Activated T-helper 1 cell treated with anti-CD3 and anti-CD28 coated beads, Interleukin-12 subunit alpha, Interleukin-12 subunit beta, Interleukin-2, Interleukin-4 antibody, amounts not matched to agents 30 ng/mL and 10 ng/mL and 1 ng/mL, durations not matched to agents 14 hours and 24 hours and 36 hours (primary cell): ENCODE data around the gene TNS1. TPM values are rescaled to one million over a fixed set of nuclear protein-coding genes. Genes with fewer than 3 reads are reported as not detected.
"Not testable (repeated sequence)": the region's sequence is repeated elsewhere in the genome, so short reads cannot be mapped to it uniquely, and the experiment has no call there.

Experiments used
- DNase-seq: peaks from one replicate; pipeline ENCODE4 v3.0.0; 2021; ENCODE audit warnings: low spot score
- H3K27ac Mint-ChIP-seq: one replicate; pipeline ENCODE4 v1.8.0; 2021; ENCODE audit warnings: mild to moderate bottlenecking, mixed read lengths
- H3K27me3 Mint-ChIP-seq: one replicate; pipeline ENCODE4 v1.8.0; 2022; ENCODE audit warnings: mild to moderate bottlenecking, moderate library complexity, mixed read lengths; ENCODE audit not compliant: insufficient read depth
- H3K36me3 Mint-ChIP-seq: one replicate; pipeline ENCODE4 v1.8.0; 2021; ENCODE audit warnings: low read depth, mixed read lengths
- H3K4me1 Mint-ChIP-seq: one replicate; pipeline ENCODE4 v1.8.0; 2021; ENCODE audit warnings: low read depth, mixed read lengths
- H3K4me3 Mint-ChIP-seq: one replicate; pipeline ENCODE4 v1.8.0; 2021; ENCODE audit warnings: mild to moderate bottlenecking, moderate library complexity, mixed read lengths
- H3K9me3 Mint-ChIP-seq: one replicate; pipeline ENCODE4 v1.8.0; 2021; ENCODE audit warnings: mixed read lengths
- intact Hi-C: fragments of 100-400 bp; cut with micrococcal nuclease; formaldehyde crosslinking; loops from one replicate; pipeline ENCODE4 v1.15.1; 2024
- total RNA-seq: library from RNA; stranded (reverse); gene quantifications from 2 replicates; pipeline ENCODE4 v1.2.3, GENCODE V29; 2022

Gene TNS1
- total RNA-seq, 1 donor from 2014 or later = 0.41 TPM

DNA sequence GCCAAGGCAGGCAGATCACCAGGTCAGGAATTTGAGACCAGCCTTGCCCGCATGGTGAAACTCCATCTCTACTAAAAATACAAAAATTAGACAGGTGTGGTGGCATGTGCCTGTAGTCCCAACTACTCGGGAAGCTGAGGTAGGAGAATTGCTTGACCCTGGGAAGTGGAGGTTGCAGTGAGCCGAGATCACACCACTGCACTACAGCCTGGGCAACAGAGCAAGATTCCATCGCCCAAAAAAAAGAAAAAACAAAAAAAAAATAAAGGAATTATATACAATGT is 16.0 kb upstream of the TNS1 start:
- H3K4me1 Mint-ChIP-seq, H3K9me3 Mint-ChIP-seq, H3K4me3 Mint-ChIP-seq, H3K27me3 Mint-ChIP-seq, intact Hi-C loops, H3K27ac Mint-ChIP-seq, DNase-seq, H3K36me3 Mint-ChIP-seq: not testable (repeated sequence)

DNA sequence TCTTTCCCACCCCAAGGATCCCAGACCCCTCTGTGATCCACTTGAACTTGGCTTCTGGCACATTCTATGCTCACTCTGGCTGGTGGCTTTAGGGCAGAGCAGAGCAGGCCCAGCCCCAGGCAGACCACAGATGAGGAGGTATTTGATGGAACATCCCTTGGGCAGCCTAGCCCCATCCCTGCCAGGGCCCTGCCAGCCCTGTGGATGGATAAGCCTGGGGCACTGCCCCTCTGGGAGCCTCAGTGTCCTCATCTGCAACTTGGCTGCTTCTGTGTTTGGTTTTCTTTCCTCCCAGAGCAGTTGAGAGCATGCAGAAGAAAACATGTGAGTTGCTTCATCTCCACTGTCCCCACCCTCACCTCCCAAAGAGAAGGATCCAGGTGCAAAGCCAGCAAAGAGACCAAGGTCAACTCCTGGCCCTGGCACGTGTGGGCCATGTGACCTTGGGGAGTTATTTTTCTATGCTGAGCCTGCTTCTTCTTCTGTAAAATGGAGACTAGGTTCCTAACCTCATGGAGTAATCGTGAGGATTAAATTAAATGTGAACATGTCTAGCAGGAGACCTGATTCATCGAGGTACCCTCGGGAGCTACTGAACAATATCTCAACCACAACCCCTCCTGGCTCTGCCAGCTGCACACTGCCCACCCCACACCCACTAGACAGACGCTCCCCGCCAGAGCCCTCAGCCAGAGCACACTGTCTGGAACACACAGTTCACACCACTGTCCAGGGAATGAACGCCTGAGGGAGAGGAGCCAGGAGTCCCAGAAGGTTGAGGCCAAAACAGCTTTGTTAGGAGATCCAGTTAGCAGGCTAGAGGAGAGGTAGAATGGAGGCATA is 14.6 kb upstream of the TNS1 start:
- Mint-ChIP-seq H3K27ac (no peak overlapping the region), H3K27me3 (peaks cover 12% of the 10 kb centered on the region), H3K9me3 (no peaks in the 10 kb centered on the region), H3K4me1 (no peaks in the 10 kb centered on the region), H3K36me3 (no peaks in the 10 kb centered on the region), H3K4me3 (no peak overlapping the region)
- intact Hi-C loops = no loop called here
- DNase-seq = no peak

DNA sequence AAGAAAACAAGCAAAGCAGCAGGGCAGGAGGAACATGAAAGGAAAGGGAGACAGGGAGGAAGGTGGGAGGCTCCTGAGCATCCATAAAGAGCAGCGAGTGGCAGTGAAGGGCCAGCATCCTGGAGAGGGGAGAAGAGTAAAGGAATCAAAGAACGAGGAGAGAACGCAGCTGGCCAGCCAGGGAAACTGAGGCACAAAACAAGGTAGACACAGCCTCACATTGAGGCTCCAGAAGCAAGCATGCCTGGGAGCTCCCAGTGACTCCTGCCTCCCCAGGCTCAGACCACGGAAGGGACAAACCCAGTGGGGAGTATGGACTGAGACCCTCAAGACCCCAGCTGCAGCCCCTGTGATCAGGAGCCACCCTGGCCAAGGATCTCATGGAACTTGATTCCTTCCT is 14.0 kb upstream of the TNS1 start:
- no peak overlapping the region for H3K4me3 Mint-ChIP-seq
- no peaks in the 10 kb centered on the region for H3K36me3 Mint-ChIP-seq
- no peak for DNase-seq
- H3K27ac Mint-ChIP-seq = no peak overlapping the region
- no peaks in the 10 kb centered on the region for H3K9me3 Mint-ChIP-seq
- intact Hi-C loops = no loop called here
- no peaks in the 10 kb centered on the region for H3K4me1 Mint-ChIP-seq
- peaks cover 16% of the 10 kb centered on the region for H3K27me3 Mint-ChIP-seq

DNA sequence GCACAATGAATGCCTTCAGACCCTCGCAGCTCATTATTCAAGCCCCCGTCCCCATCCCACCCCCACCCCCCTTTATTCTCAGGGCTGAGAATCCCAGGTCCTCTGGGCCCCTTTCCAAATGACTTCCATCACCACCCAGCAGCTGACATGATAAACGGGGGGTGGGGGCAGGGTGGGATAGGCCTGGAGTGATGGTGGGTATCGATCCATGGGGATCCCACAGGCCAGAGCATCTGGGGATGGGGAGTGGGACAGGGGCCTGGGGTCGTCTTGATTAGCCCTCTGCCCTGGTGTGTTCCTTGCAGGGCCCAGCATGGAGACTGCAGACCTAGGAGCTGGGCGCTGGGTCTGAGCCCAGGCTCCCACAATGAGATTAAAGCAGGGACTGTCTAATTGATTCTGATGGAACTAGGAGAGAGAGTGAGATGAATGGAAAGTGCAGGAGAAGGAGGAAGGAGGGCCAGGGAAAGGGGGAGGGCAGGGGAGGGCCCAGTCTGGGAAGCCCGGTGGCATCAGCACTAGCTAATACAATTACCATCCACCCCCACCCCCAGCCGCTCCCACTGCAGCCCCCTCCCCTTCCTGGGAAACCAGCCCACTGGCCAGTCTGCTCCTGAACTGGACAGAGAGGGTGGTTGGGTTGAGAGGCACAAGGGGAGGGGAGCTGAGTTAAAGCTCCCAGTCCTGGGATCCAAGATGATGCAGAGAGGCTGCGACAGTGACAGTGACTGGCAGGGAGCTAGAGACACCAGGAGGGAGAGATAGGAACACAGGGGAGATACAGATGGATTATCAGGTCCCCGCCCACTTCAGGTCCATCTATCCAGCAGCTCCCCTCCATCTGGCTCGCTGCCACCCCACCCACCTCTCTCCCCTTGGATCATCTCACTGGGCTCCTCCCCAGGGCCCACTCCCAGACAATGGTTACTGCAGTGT is 13.1 kb upstream of the TNS1 start:
- no peak overlapping the region for H3K27ac Mint-ChIP-seq
- intact Hi-C loops = no loop called here

DNA sequence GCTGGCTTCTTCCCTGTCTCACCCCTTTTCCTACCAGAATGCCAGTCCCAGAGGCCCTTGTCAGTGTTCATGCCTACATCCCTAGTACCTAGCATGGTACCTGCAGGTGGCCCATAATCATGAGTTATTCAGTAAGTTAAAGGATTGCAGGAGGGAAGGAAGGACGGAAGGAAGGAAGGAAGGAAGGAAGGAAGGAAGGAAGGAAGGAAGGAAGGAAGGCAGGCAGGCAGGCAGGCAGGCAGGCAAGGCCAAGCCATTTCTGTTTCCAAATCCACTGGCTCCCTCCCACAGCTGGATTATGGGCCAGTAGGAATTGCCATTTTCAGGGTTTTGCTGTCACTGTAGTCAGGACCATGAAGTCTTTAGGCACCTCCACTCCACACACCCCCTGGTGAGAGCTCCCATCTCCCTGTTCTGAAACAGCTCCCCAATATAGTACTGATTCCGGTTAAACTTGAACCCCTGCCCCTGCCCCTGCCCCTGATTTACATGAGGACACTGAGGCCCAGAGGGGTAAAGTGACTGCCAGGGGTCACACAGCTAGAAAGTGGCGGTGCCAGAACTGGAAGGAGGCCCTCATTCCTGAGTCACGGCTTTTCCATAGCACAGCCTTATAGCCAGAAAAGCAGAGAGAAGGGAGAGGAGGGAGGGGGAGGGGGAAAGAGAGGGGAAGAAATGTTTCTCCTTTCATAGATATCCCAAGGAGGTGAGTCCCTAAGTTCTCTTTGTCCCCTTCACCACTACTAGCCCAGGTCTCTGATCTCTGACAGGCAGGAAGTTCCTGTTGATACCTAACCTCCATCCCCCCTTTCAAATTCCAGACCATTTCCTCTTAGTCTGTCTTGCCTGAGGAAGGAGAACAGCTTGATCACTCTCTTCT is 12.2 kb upstream of the TNS1 start:
- no peaks in the 10 kb centered on the region for H3K9me3 Mint-ChIP-seq
- H3K36me3 Mint-ChIP-seq = no peaks in the 10 kb centered on the region
- intact Hi-C loops = no loop called here
- no peak for DNase-seq
- no peak overlapping the region for H3K27ac Mint-ChIP-seq
- H3K4me1 Mint-ChIP-seq = no peaks in the 10 kb centered on the region
- H3K27me3 Mint-ChIP-seq = peaks cover 26% of the 10 kb centered on the region
- H3K4me3 Mint-ChIP-seq = no peak overlapping the region

More for the DNA sequence above, 13.1 kb upstream of the TNS1 start:
- no peaks in the 10 kb centered on the region for H3K4me1 Mint-ChIP-seq
- H3K27me3 Mint-ChIP-seq = peaks cover 23% of the 10 kb centered on the region
- no peaks in the 10 kb centered on the region for H3K9me3 Mint-ChIP-seq
- no peak for DNase-seq
- no peaks in the 10 kb centered on the region for H3K36me3 Mint-ChIP-seq
- H3K4me3 Mint-ChIP-seq = no peak overlapping the region

DNA sequence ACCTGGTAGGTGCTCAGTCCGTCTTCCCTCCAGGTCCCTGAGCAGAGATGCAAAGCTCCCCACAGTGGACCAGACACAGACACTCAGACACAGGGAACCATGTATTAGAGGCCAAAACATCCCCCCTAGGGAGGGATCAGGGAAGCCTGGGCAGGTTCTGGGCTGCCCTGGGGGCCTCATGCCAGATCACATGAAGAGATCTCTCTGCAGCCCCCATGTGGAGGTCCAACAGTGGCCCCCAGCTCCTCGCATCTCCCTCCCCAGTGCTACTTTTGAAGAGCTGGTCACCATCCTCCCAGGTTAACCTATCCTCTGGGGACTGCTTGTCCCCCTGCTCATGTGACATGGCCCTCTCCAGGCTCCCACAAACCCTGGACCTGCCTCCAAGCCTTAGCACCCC is 10.5 kb upstream of the TNS1 start:
- H3K4me1 Mint-ChIP-seq = no peaks in the 10 kb centered on the region
- intact Hi-C loops = no loop called here
- H3K27me3 Mint-ChIP-seq = peaks cover 32% of the 10 kb centered on the region
- DNase-seq = no peak
- no peak overlapping the region for H3K4me3 Mint-ChIP-seq
- H3K27ac Mint-ChIP-seq = no peak overlapping the region
- no peaks in the 10 kb centered on the region for H3K36me3 Mint-ChIP-seq
- H3K9me3 Mint-ChIP-seq = no peaks in the 10 kb centered on the region

DNA sequence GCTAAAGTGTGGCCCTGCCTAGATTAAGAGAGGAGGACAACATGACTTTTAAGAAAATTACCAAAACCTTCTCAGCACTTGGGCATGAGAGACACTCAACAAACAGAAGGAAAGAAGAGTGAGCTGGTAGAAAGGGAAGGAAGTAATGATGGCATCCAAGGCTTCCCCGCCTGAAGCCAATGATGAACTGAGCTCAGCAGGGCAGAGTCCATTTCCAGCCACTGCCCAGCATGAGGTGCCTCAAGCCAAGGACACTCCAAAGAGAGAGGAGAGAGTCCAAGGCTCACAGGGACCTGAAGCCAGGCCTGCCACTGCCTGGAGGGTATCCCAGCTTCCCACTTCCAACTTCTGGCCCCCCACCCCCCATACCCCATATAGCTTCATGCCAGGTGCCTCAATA is 9.5 kb upstream of the TNS1 start:
- H3K4me1 Mint-ChIP-seq = no peaks in the 10 kb centered on the region
- no peaks in the 10 kb centered on the region for H3K9me3 Mint-ChIP-seq
- H3K36me3 Mint-ChIP-seq = no peaks in the 10 kb centered on the region
- DNase-seq = no peak
- H3K27ac Mint-ChIP-seq = no peak overlapping the region
- intact Hi-C loops = no loop called here
- no peak overlapping the region for H3K4me3 Mint-ChIP-seq
- H3K27me3 Mint-ChIP-seq = peaks cover 35% of the 10 kb centered on the region

DNA sequence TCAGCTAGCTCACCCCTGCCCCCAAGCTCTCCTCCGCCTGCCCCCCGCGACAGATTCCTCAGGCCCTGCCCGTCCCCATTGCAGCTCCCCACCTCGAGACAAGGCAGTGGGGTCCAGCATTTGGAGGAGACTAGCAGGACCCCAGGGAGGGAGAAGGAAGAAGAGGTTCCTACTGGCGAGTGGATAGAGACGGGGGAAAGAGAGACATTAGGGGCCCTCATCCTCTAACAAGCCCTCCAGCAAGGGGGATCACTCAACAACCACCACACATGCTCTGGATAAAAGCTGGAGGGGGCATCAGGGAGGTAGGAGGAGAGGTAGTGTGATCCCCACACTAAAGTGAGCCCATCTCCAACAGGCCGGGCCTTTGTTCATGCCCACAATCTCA is 8.9 kb upstream of the TNS1 start:
- intact Hi-C loops = no loop called here
- peaks cover 35% of the 10 kb centered on the region for H3K27me3 Mint-ChIP-seq
- no peak overlapping the region for H3K4me3 Mint-ChIP-seq
- no peak overlapping the region for H3K27ac Mint-ChIP-seq
- no peaks in the 10 kb centered on the region for H3K36me3 Mint-ChIP-seq
- H3K9me3 Mint-ChIP-seq = no peaks in the 10 kb centered on the region
- no peaks in the 10 kb centered on the region for H3K4me1 Mint-ChIP-seq
- DNase-seq = no peak

DNA sequence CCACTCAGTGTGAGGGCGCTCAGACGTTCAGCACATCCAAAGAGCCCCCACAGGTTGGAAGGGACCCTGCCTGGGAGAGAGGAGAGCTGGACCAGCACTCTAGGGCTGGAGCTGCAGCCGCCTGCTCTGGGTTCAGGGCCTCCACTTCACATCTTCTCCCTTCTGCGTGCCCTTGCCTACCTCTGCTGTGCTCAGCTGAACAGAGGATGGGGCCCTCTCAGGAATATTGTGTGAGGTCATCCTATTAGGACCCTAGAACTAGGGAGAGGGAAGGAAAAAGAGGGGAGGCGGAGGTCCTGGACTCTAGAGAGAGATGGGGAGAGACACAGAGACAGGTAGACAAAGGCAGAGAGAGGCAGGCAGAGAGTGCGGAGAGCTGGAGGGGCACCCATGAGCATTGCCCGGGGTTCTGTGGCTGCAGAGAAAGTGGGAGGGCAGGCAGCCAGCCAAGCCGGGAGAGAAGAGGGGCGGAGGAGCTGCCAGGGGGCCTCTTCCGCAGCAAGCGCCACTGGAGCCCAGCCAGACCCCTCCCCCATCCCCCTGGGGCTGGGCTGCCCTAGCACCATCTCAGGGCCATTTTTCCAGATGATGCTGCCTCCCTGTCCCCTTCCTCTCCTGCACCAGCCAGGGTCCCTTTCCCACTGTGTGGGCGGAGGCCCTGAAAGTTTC is 8.3 kb upstream of the TNS1 start:
- no peaks in the 10 kb centered on the region for H3K36me3 Mint-ChIP-seq
- no peak for DNase-seq
- intact Hi-C loops = no loop called here
- no peaks in the 10 kb centered on the region for H3K9me3 Mint-ChIP-seq
- no peaks in the 10 kb centered on the region for H3K4me1 Mint-ChIP-seq
- peaks cover 35% of the 10 kb centered on the region for H3K27me3 Mint-ChIP-seq
- H3K4me3 Mint-ChIP-seq = peak overlapping the region; percentile 67
- no peak overlapping the region for H3K27ac Mint-ChIP-seq

DNA sequence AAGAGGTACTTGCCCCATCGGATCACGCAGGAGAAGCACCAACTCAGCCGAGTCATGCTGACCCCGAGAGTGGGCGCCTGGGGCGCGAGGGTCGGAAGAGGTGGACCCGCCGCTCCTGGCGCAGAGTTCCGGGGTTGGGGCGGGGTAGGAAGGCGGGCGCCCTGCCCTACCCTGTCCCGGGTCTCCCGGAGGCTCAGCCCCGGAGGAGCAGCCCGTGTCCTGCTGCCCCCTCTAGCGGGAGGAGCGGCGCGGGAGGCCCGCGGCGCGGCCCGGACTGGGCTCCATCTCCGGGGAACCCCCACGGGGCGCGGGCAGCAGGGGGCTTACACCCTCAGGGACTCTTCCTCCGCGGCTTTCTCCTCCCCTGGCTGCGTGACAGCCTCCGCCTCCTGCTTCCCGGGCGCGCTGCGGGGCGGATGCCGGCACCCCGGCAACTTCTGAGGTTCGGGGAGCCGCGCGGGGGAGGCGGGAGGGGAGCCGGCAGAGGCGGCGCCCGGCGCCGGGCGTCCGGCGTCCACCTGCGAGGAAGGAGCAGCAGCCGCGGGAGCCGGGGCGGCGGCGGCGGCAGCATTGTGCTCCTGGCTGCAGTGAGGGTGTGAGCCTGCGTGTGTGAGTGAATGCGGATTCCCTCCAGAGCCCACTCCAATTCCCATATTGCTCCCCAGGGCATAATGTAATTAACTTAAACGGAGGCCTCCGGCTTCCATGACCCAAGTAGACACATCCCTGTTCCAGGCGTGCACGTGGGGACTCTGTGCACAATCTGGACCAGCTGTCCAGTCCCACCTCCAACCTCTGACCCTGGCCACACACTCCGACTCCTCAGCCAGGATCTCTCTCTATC is 7.6 kb upstream of the TNS1 start:
- intact Hi-C loops = no loop called here
- peak overlapping the region; percentile 67 for H3K4me3 Mint-ChIP-seq
- peak; percentile 5 for DNase-seq
- H3K27me3 Mint-ChIP-seq = peaks cover 35% of the 10 kb centered on the region
- H3K4me1 Mint-ChIP-seq = no peaks in the 10 kb centered on the region
- H3K9me3 Mint-ChIP-seq = no peaks in the 10 kb centered on the region
- H3K27ac Mint-ChIP-seq = no peak overlapping the region
- no peaks in the 10 kb centered on the region for H3K36me3 Mint-ChIP-seq

DNA sequence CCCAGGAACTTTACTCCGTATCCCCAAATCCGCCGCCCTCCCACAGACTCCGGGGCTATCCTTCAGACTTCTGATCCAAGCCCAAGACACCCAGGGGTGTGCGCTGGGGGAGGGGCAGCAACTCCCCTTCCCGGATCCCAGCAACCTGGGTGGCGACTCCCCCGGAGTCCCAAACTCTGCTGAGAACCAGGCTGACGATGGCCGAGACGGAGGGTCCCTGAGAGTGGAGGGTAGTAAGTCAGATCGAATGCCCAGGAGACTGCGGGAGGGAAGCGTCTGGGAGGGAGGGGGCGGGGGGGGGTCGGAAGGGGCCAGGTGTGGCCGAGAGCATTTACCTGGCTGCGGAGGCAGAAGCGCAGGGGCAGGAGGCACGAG is 7.0 kb upstream of the TNS1 start:
- intact Hi-C loops = no loop called here
- no peaks in the 10 kb centered on the region for H3K4me1 Mint-ChIP-seq
- H3K36me3 Mint-ChIP-seq = no peaks in the 10 kb centered on the region
- no peak for DNase-seq
- H3K4me3 Mint-ChIP-seq = no peak overlapping the region
- H3K27ac Mint-ChIP-seq = no peak overlapping the region
- no peaks in the 10 kb centered on the region for H3K9me3 Mint-ChIP-seq
- peaks cover 35% of the 10 kb centered on the region for H3K27me3 Mint-ChIP-seq

DNA sequence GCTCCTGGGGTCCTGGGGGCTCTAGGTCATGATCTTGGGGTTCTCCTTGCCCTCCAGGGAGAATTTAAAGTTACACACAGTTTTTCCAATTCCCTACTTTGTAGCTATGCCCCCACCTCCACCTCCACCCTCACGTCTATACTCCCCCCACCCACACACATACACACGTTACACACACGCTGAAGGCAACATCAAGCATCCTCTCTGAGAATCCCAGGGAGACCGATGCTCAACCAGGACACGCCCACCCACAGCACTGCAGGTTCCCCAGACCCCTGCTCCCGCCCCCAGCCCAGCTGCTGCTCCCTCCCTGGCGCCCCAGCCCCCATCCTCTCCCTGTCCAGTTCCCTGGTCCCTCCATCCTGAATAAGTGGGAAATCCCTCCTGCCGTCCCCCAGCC is 6.4 kb upstream of the TNS1 start:
- intact Hi-C loops = no loop called here
- DNase-seq = no peak
- Mint-ChIP-seq H3K4me1 (no peaks in the 10 kb centered on the region), H3K4me3 (no peak overlapping the region), H3K36me3 (no peaks in the 10 kb centered on the region), H3K27me3 (peaks cover 35% of the 10 kb centered on the region), H3K27ac (no peak overlapping the region), H3K9me3 (no peaks in the 10 kb centered on the region)
